ENCODE data around the gene VPS37B.

VPS37B gene

GRCh38 chr12:122860854-122861586, 34.9 kb downstream of the VPS37B start:
- Histone ChIP-seq H3K9me2 (ENCODE audit: low read depth, low read length) (no peaks in the 10 kb centered on the region), H3K4me2 (ENCODE audit: low read length) (no peak overlapping the region), H2AFZ (ENCODE audit: low read length) (no peak overlapping the region), H3K4me3 (ENCODE audit: low read depth, low read length, poor library complexity, severe bottlenecking) (no peak overlapping the region), H3K9me3 (ENCODE audit: low read length) (no peaks in the 10 kb centered on the region), H3K79me2 (ENCODE audit: insufficient read depth, low read length) (no peaks in the 10 kb centered on the region), H3K36me3 (ENCODE audit: insufficient read depth, low read length) (peaks cover 24% of the 10 kb centered on the region), H3K9ac (ENCODE audit: low read length) (no peak overlapping the region), H3K27me3 (ENCODE audit: insufficient read depth, low read length) (peaks cover 3% of the 10 kb centered on the region; the same call in 1 of the 2 replicates), H3K4me1 (ENCODE audit: insufficient read depth, low read length, severe bottlenecking) (no peaks in the 10 kb centered on the region), H4K20me1 (ENCODE audit: insufficient read depth, low read length) (no peaks in the 10 kb centered on the region), H3K27ac (ENCODE audit: low read depth, low read length, poor library complexity, severe bottlenecking) (no peak overlapping the region), H3F3A (ENCODE audit: insufficient read depth, low read length) (no peaks in the 10 kb centered on the region)
- TF ChIP-seq EZH2 (IDR thresholded peaks at IDR 0.05; ENCODE audit: borderline replicate concordance, low read length), result no peak
- no peak for TF ChIP-seq CTCF (IDR thresholded peaks at IDR 0.05; ENCODE audit: low read length)

- H3K4me3 ChIP-seq (ENCODE audit: low read depth, low read length, poor library complexity, severe bottlenecking), result no peak overlapping the region
- peaks cover 24% of the 10 kb centered on the region for H3K36me3 ChIP-seq (ENCODE audit: insufficient read depth, low read length)
- H3K27ac ChIP-seq (ENCODE audit: low read depth, low read length, poor library complexity, severe bottlenecking), result no peak overlapping the region
- H3K27me3 ChIP-seq (ENCODE audit: insufficient read depth, low read length), result no peaks in the 10 kb centered on the region
- H3K9me2 ChIP-seq (ENCODE audit: low read depth, low read length), result no peaks in the 10 kb centered on the region
- no peak overlapping the region for H3K9ac ChIP-seq (ENCODE audit: low read length)
- H3K79me2 ChIP-seq (ENCODE audit: insufficient read depth, low read length), result no peaks in the 10 kb centered on the region
- no peaks in the 10 kb centered on the region for H3K4me1 ChIP-seq (ENCODE audit: insufficient read depth, low read length, severe bottlenecking)
- H3F3A ChIP-seq (ENCODE audit: insufficient read depth, low read length), result no peaks in the 10 kb centered on the region
- no peak overlapping the region for H3K4me2 ChIP-seq (ENCODE audit: low read length)
- H3K9me3 ChIP-seq (ENCODE audit: low read length), result no peaks in the 10 kb centered on the region
- H2AFZ ChIP-seq (ENCODE audit: low read length), result no peak overlapping the region
- no peaks in the 10 kb centered on the region for H4K20me1 ChIP-seq (ENCODE audit: insufficient read depth, low read length)
- TF ChIP-seq CTCF (IDR thresholded peaks at IDR 0.05; ENCODE audit: low read length) (peak; percentile 84), EZH2 (IDR thresholded peaks at IDR 0.05; ENCODE audit: borderline replicate concordance, low read length) (no peak)
These were observed 35.7 kb downstream of the VPS37B start for GRCh38 chr12:122860040-122860853.

DNA sequence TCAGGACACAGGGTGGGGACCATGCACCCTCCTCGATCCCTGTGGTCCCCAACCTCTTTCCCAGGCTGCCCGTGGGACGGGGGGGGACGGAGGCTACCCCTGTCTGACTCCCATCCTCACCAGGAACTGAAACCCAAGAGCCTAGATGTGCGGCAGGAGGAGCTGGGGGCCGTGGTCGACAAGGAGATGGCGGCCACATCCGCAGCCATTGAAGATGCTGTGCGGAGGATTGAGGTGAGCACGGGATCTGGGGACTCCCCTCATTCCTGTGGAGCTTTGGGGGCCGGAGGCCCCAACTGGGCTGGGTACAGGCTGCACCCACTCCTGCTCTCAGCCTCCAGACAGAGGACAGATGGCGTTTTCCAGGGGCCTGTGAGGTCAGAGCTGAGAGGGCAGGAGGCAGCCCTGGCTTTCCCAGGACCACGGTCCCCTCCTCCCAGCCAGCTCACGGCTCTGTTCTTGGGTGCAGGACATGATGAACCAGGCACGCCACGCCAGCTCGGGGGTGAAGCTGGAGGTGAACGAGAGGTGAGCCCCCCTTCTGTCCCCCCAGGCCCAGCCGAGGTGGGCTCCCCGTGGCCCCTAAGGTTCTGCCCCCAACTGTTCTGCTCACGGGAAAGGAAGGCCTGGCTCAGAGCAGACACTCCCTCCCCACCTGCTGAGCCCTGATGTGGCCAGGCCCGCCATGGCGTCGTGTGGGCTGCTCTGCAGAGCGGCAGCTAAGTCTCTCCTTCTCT, 36.5 kb downstream of the VPS37B start:
- H3K4me3 ChIP-seq (ENCODE audit: low read depth, low read length, poor library complexity, severe bottlenecking), result no peak overlapping the region
- H3K9me2 ChIP-seq (ENCODE audit: low read depth, low read length), result no peaks in the 10 kb centered on the region
- H3K9ac ChIP-seq (ENCODE audit: low read length), result no peak overlapping the region
- no peaks in the 10 kb centered on the region for H4K20me1 ChIP-seq (ENCODE audit: insufficient read depth, low read length)
- H3K4me1 ChIP-seq (ENCODE audit: insufficient read depth, low read length, severe bottlenecking), result no peaks in the 10 kb centered on the region
- H3K4me2 ChIP-seq (ENCODE audit: low read length), result no peak overlapping the region
- H3K27ac ChIP-seq (ENCODE audit: low read depth, low read length, poor library complexity, severe bottlenecking), result no peak overlapping the region
- no peak overlapping the region for H2AFZ ChIP-seq (ENCODE audit: low read length)
- no peaks in the 10 kb centered on the region for H3K79me2 ChIP-seq (ENCODE audit: insufficient read depth, low read length)
- no peaks in the 10 kb centered on the region for H3K27me3 ChIP-seq (ENCODE audit: insufficient read depth, low read length)
- peaks cover 28% of the 10 kb centered on the region for H3K36me3 ChIP-seq (ENCODE audit: insufficient read depth, low read length)
- TF ChIP-seq EZH2 (IDR thresholded peaks at IDR 0.05; ENCODE audit: borderline replicate concordance, low read length), result no peak
- TF ChIP-seq CTCF (IDR thresholded peaks at IDR 0.05; ENCODE audit: low read length), result no peak
- no peaks in the 10 kb centered on the region for H3F3A ChIP-seq (ENCODE audit: insufficient read depth, low read length)
- H3K9me3 ChIP-seq (ENCODE audit: low read length), result no peaks in the 10 kb centered on the region
